Muscle of back (tissue), 11 donors: ENCODE measurements around the gene DNAJC12. TPM values are rescaled to one million over a fixed set of nuclear protein-coding genes. Genes with fewer than 3 reads are reported as not detected.
"Not testable (repeated sequence)": the region's sequence is repeated elsewhere in the genome, so short reads cannot be mapped to it uniquely, and the experiment has no call there.

Experiments
- DNase-seq, 3 donors: peaks; one replicate each; pipeline versions ENCODE4 v3.0.0 to v3.0.0-alpha.2; 2013
- polyA plus RNA-seq, 10 donors: library from polyadenylated mRNA; unstranded; fragments of 120-200 nt; gene quantifications; one replicate each; pipeline ENCODE4 v1.2.1, GENCODE V29; 2013; ENCODE audit not compliant: insufficient read length in 10 of 10

DNAJC12 gene
- polyA plus RNA-seq, 10 donors = 5.8 to 11.4 (median 7.6) TPM

DNA sequence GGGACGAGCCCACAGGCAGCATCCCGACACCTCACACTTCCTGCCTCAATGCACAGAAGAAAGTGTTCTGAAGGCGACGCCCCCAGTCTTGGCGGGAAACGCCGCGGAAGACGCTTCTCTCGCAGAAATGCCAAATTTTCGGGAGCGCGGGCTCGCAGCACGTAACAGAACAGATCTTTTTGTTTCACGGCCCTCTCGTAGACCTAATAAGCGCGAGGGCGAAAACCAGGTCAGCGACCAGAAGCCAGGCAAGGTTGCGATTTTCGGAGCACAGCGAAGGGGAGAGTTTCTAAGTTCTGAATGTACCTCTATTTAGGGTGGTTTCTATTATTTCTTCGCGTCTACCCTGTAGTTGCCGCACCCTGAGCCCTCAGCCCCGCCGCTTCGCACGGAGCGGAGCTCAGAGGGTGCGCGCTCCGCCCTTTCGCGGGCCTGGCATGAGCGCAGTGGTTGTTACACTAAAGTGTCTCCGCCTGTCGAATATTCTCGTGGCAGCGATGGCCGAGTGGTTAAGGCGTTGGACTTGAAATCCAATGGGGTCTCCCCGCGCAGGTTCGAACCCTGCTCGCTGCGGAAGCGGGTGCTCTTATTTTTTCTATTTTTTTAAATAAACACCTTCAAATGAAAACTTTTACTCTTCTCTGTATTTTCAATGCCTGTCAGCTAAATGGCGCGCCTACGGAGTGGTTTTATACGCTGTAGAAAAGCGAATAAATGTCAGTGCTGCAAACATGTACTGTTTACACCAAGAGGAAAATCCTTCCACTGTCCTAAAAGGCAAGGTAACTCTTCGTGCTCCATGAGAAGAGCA is 73.8 kb downstream of the DNAJC12 start:
- DNase-seq = peak; percentile 96 to 99 (median 97)

DNA sequence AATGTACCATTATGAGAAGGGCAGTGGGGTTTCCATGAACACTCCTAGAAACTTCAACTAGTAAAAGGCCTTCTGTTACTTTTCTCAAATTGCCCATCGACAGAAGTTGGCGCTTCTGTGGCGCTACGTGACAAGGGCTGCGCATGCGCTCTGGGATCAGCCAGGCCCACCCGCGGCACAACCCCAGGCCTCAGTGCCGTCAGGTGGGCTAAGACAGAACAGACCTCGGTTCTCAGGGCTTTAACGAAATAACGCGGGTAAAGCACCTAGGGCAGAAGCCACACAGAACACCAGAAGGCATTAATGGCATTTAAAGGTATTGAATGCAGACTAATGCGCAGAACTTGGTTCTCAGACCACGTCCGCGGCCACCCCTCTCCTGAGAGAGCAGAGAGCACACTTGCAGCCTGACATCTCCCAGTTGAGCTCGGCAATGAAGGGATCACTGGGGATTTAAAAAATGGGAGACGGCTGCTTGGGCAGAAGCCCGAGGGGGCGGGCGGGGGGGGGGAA is 74.4 kb downstream of the DNAJC12 start:
- DNase-seq = peak; percentile 69 to 92 (median 87)

DNA sequence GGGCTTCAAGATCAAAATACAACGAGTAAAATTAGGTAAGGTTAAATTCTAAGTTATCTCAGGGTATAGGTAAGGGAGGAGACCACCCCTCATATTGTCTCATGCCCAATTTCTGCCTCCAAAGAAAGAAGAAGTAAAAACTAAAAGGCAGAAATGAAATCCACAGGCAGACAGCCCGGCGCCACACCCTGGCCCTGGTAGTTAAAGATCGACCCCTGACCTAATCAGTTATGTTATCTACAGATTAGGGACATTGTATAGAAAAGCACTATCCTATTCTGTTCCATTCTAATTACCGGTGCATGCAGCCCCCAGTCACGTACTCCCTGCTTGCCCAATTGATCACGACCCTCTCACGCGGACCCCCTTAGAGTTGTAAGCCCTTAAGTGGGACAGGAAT is 75.4 kb downstream of the DNAJC12 start:
- not testable (repeated sequence) for DNase-seq

DNA sequence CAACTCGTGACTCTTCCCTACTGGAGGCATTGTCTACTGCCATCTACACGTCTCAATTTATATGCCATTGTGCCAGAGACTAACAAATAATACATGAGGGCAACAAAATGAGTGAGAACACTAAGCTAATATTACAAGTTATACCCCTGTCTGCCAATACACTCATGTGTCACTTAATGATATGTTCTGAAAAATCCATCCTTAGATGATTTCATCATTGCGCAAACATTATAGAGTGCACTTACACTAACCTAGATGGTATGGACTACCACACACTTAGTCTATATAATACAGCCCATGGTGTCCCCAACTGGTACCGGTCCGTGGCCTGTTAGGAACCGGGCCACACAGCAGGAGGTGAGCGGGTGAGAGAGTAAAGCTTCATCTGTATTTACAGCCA is 77.7 kb downstream of the DNAJC12 start:
- DNase-seq = no peak

Other genes starting within 250 kb of the DNAJC12 start
- 10 to 100 TPM in 3 of 10 donors, 1 to 10 TPM in 7; 4.6 to 15.8 (median 7.9) TPM for gene CTNNA3, start 142.0 kb downstream of the DNAJC12 start, polyA plus RNA-seq
- 10 to 100 TPM; 18.7 to 25.7 (median 22.0) TPM for gene SIRT1, start 46.5 kb upstream of the DNAJC12 start, polyA plus RNA-seq
- gene HERC4, start 237.1 kb upstream of the DNAJC12 start, polyA plus RNA-seq = 10 to 100 TPM; 24.4 to 42.1 (median 30.3) TPM